Lung (tissue), 12 donors: Measurements from ENCODE around the gene CRISPLD2. TPM values are rescaled to one million over a fixed set of nuclear protein-coding genes. Genes with fewer than 3 reads are reported as not detected.

Source experiments
- ATAC-seq: fragments of 200-7000 bp; cut with Tn5 transposase; one replicate; pipeline ENCODE4 v1.9.1; 2020; ENCODE audit warnings: moderate number of reproducible peaks; ENCODE audit not compliant: insufficient read depth, low FRiP score
- DNase-seq, 3 donors: peaks; one replicate each; pipeline ENCODE4 v3.0.0-alpha.2; 2013 to 2017
- H3K27ac ChIP-seq, 2 donors: one replicate each; pipeline ENCODE4 v1.5.1; 2013; ENCODE audit warnings: mild to moderate bottlenecking in 2 of 2, moderate library complexity in 2 of 2, control low read depth in 1 of 2, inconsistent platforms in 1 of 2, low read depth in 1 of 2, low read length in 1 of 2
- H3K27me3 ChIP-seq, 3 donors: one replicate each; pipeline ENCODE4 v1.5.1; 2013; ENCODE audit warnings: low read length in 2 of 3; ENCODE audit not compliant: control insufficient read depth in 3 of 3, insufficient read depth in 3 of 3
- H3K36me3 ChIP-seq, 4 donors: one replicate each; pipeline ENCODE4 v1.5.1; 2013; ENCODE audit warnings: low read length in 4 of 4, mild to moderate bottlenecking in 1 of 4, moderate library complexity in 1 of 4; ENCODE audit not compliant: control insufficient read depth in 4 of 4, insufficient read depth in 4 of 4
- H3K4me1 ChIP-seq, 5 donors: one replicate each; pipeline ENCODE4 v1.5.1; 2013; ENCODE audit warnings: low read length in 5 of 5, mild to moderate bottlenecking in 2 of 5, moderate library complexity in 1 of 5; ENCODE audit not compliant: control insufficient read depth in 5 of 5, insufficient read depth in 5 of 5
- H3K4me3 ChIP-seq: one replicate; pipeline ENCODE4 v1.5.1; 2013; ENCODE audit warnings: mild to moderate bottlenecking, control low read depth, moderate library complexity
- H3K9ac ChIP-seq, 2 donors: one replicate each; pipeline ENCODE4 v1.5.1; 2013; ENCODE audit warnings: low read length in 2 of 2, control low read depth in 1 of 2; ENCODE audit not compliant: insufficient read depth in 1 of 2
- H3K9me3 ChIP-seq, 4 donors: one replicate each; pipeline ENCODE4 v1.5.1; 2013; ENCODE audit warnings: low read length in 3 of 4, mild to moderate bottlenecking in 1 of 4, moderate library complexity in 1 of 4; ENCODE audit not compliant: control insufficient read depth in 4 of 4, insufficient read depth in 3 of 4
- CTCF ChIP-seq: IDR thresholded peaks from 2 replicates; pipeline ENCODE4 v1.5.1; 2012; ENCODE audit warnings: mild to moderate bottlenecking; ENCODE audit errors: control extremely low read depth, extremely low read depth
- WGBS, 2 donors: extraction: QIAGEN DNeasy Blood & Tissue Kit; methylation state at CpG; one replicate each; pipeline ENCODE4 v1.1.7; 2013; 5-methylcytosine and 5-hydroxymethylcytosine counted together
- polyA plus RNA-seq, 2 donors: library from polyadenylated mRNA; stranded (reverse); fragments of 200-250 nt; gene quantifications; one replicate each; pipeline ENCODE4 v1.2.1, GENCODE V29; 2013
- total RNA-seq, 2 donors: library from RNA; depleted of rRNA in 1 of 2; stranded (reverse); fragments of >200 nt in 1 of 2; gene quantifications; one replicate each; pipeline ENCODE4 v1.2.1, GENCODE V29; 2014 to 2021
- donor health status: control.
- donor health status: control.
- donor health status: Bipolar disorder and iron deficiency.
- donor health status: healthy.
- donor health status: DM: yes; HTN: yes; CAD: no.

CRISPLD2 gene
- total and polyA plus RNA-seq, 4 donors, result 30.3 to 136 (median 42.5) TPM

GRCh38 chr16:84918006-84918909 is 98.5 kb downstream of the CRISPLD2 start:
- Histone ChIP-seq H3K9ac (no peak overlapping the region), H3K4me1 (peaks cover 0 to 42% (median 20%) of the 10 kb centered on the region in 5 donors), H3K4me3 (no peak overlapping the region), H3K27me3 (no peaks in the 10 kb centered on the region), H3K27ac (no peak overlapping the region), H3K36me3 (no peaks in the 10 kb centered on the region), H3K9me3 (peaks cover 0 to 2% (median 0%) of the 10 kb centered on the region in 4 donors)
- 87 to 93% methylated on average over 20 of the region's 20 CpGs for WGBS, 2 donors
- DNase-seq, result no peak
- no peak for TF ChIP-seq CTCF
- no peak for ATAC-seq

- TF ChIP-seq CTCF, result no peak
- H3K9me3 ChIP-seq, result peaks cover 0 to 2% (median 0%) of the 10 kb centered on the region in 4 donors
- H3K4me3 ChIP-seq, result no peak overlapping the region
- H3K27me3 ChIP-seq, result no peaks in the 10 kb centered on the region
- 72 to 75% methylated on average over 7 of the region's 7 CpGs for WGBS, 2 donors
- no peaks in the 10 kb centered on the region for H3K36me3 ChIP-seq
- peaks cover 0 to 36% (median 18%) of the 10 kb centered on the region in 5 donors for H3K4me1 ChIP-seq
- ATAC-seq (no peak), DNase-seq (no peak)
- no peak overlapping the region for H3K27ac ChIP-seq
- no peak overlapping the region for H3K9ac ChIP-seq
Observed at GRCh38 chr16:84919269-84919668, 99.5 kb downstream of the CRISPLD2 start.

- Histone ChIP-seq H3K36me3 (no peaks in the 10 kb centered on the region), H3K4me1 (peaks cover 0 to 36% (median 15%) of the 10 kb centered on the region in 5 donors), H3K4me3 (no peak overlapping the region), H3K9ac (no peak overlapping the region), H3K27ac (no peak overlapping the region), H3K27me3 (no peaks in the 10 kb centered on the region), H3K9me3 (no peaks in the 10 kb centered on the region)
- DNase-seq (no peak), ATAC-seq (no peak)
- no peak for TF ChIP-seq CTCF
- 69 to 75% methylated on average over 13 of the region's 13 CpGs for WGBS, 2 donors
Observed at GRCh38 chr16:84919708-84920107, 99.9 kb downstream of the CRISPLD2 start.
